GM23248 (cell line): ENCODE data around the gene MIER2. TPM values are rescaled to one million over a fixed set of nuclear protein-coding genes. Genes with fewer than 3 reads are reported as not detected.

Source experiments
- DNase-seq: peaks from one replicate; pipeline ENCODE4 v3.0.0-alpha.2; 2015
- H2AFZ ChIP-seq: fragments of 200-600 bp; sonication (generic); 2 replicates; pipeline ENCODE4 v1.6.1; 2016; ENCODE audit warnings: antibody characterized with exemption
- H3F3A ChIP-seq: fragments of 200-600 bp; sonication (generic); 2 replicates; pipeline ENCODE4 v1.6.1; 2016; ENCODE audit warnings: mild to moderate bottlenecking, antibody characterized with exemption, mixed run types; ENCODE audit not compliant: insufficient read depth
- H3K27ac ChIP-seq: fragments of 200-600 bp; sonication (generic); 2 replicates; pipeline ENCODE4 v1.5.1; 2016; ENCODE audit warnings: mild to moderate bottlenecking
- H3K27me3 ChIP-seq: fragments of 200-600 bp; sonication (generic); replicated peaks from 2 replicates; pipeline ENCODE4 v1.6.1; 2016; ENCODE audit warnings: mild to moderate bottlenecking; ENCODE audit not compliant: insufficient read depth
- H3K36me3 ChIP-seq: fragments of 200-600 bp; sonication (generic); 2 replicates; pipeline ENCODE4 v1.6.1; 2016; ENCODE audit warnings: low read depth, mild to moderate bottlenecking
- H3K4me1 ChIP-seq: fragments of 200-600 bp; sonication (generic); 2 replicates; pipeline ENCODE4 v1.6.1; 2016; ENCODE audit warnings: mild to moderate bottlenecking; ENCODE audit not compliant: insufficient read depth
- H3K4me2 ChIP-seq: fragments of 200-600 bp; sonication (generic); one replicate; pipeline ENCODE4 v1.6.1; 2016; ENCODE audit warnings: mild to moderate bottlenecking; ENCODE audit not compliant: unreplicated experiment
- H3K4me3 ChIP-seq: fragments of 200-600 bp; sonication (generic); 2 replicates; pipeline ENCODE4 v1.5.1; 2016; ENCODE audit warnings: mild to moderate bottlenecking
- H3K79me2 ChIP-seq: fragments of 200-600 bp; sonication (generic); 2 replicates; pipeline ENCODE4 v1.6.1; 2016; ENCODE audit warnings: mild to moderate bottlenecking; ENCODE audit not compliant: insufficient read depth
- H3K9ac ChIP-seq: fragments of 200-600 bp; sonication (generic); 2 replicates; pipeline ENCODE4 v1.6.1; 2016; ENCODE audit warnings: mild to moderate bottlenecking
- H3K9me2 ChIP-seq: fragments of 200-600 bp; sonication (generic); 2 replicates; pipeline ENCODE4 v1.6.1; 2016; ENCODE audit warnings: mixed run types, mild to moderate bottlenecking, moderate library complexity; ENCODE audit not compliant: insufficient read depth
- H3K9me3 ChIP-seq: fragments of 200-600 bp; sonication (generic); one replicate; pipeline ENCODE4 v1.6.1; 2017; ENCODE audit warnings: low read depth
- H4K20me1 ChIP-seq: fragments of 200-600 bp; sonication (generic); 2 replicates; pipeline ENCODE4 v1.6.0; 2016; ENCODE audit not compliant: insufficient read depth
- EZH2 ChIP-seq: fragments of 200-600 bp; sonication (generic); IDR thresholded peaks from 2 replicates; pipeline ENCODE4 v1.6.1; 2018; ENCODE audit warnings: antibody characterized with exemption, mild to moderate bottlenecking; ENCODE audit not compliant: insufficient read depth, poor library complexity, severe bottlenecking
- EZH2phosphoT487 ChIP-seq: fragments of 200-600 bp; sonication (generic); IDR thresholded peaks from 2 replicates; pipeline ENCODE4 v1.6.1; 2018; ENCODE audit warnings: antibody characterized with exemption, moderate library complexity, mild to moderate bottlenecking, low read depth; ENCODE audit not compliant: insufficient read depth
- WGBS, 2 experiments: methylation state at CpG; one replicate each; pipeline ENCODE4 v1.1.6; 2015 to 2017; ENCODE audit warnings: low lambda C conversion rate in 2 of 2, low coverage in 1 of 2; ENCODE audit errors: missing lambda C conversion rate in 2 of 2; 5-methylcytosine and 5-hydroxymethylcytosine counted together
- in situ Hi-C: fragments of 300-500 bp; cut with MboI; formaldehyde crosslinking; loops from 2 replicates; pipeline ENCODE4 v1.15.0; 2020
- polyA plus RNA-seq: library from polyadenylated mRNA; unstranded; fragments of >200 nt; fragmentation: Nextera tagmentation; extraction: Ambion mirVana; gene quantifications from 2 replicates; pipeline ENCODE4 v1.2.1, GENCODE V29; 2016
- total RNA-seq: library from RNA; depleted of rRNA; stranded (reverse); fragments of >200 nt; shearing (Covaris generic); gene quantifications from 2 replicates; pipeline ENCODE4 v1.2.3, GENCODE V29; 2014

Gene MIER2
- total and polyA plus RNA-seq, 2 experiments from 2014 or later, result 11.8 to 30.7 TPM

DNA sequence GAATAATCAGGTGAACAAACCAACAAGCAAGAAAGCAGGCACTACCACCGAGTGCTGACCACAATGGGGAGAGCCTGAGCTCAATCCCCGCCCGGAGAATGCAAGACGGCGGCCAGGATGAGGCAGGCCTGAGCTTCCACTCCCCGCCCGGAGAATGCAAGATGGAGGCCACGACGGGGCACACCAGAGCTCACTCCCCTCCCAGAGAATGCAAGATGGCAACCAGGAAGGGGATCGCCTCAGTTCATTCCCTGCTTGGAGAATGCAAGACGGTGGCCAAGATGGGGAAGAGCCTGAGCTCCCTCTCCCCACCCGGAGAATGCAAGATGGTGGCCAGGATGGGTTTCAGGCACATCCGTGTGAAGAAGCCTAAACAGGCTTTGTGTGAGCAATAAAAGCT lies 24.7 kb upstream of the MIER2 start:
- no peaks in the 10 kb centered on the region for H3F3A ChIP-seq
- H3K4me3 ChIP-seq, result no peak overlapping the region
- TF ChIP-seq EZH2 (no peak), EZH2phosphoT487 (no peak)
- no peak overlapping the region for H3K27ac ChIP-seq
- H2AFZ ChIP-seq, result no peak overlapping the region
- WGBS, 2 experiments, result 65 to 71% methylated on average over 12 to 13 of the region's 13 CpGs
- H3K9me2 ChIP-seq, result no peaks in the 10 kb centered on the region
- no peaks in the 10 kb centered on the region for H3K79me2 ChIP-seq
- H3K9ac ChIP-seq, result no peak overlapping the region
- no peak overlapping the region for H3K4me2 ChIP-seq
- H3K9me3 ChIP-seq, result no peaks in the 10 kb centered on the region
- no peaks in the 10 kb centered on the region for H4K20me1 ChIP-seq
- no peaks in the 10 kb centered on the region for H3K36me3 ChIP-seq
- no peak for DNase-seq
- peaks cover 56% of the 10 kb centered on the region for H3K27me3 ChIP-seq
- no peaks in the 10 kb centered on the region; the same call in 1 of the 2 replicates for H3K4me1 ChIP-seq
- in situ Hi-C loops, result no loop called here

DNA sequence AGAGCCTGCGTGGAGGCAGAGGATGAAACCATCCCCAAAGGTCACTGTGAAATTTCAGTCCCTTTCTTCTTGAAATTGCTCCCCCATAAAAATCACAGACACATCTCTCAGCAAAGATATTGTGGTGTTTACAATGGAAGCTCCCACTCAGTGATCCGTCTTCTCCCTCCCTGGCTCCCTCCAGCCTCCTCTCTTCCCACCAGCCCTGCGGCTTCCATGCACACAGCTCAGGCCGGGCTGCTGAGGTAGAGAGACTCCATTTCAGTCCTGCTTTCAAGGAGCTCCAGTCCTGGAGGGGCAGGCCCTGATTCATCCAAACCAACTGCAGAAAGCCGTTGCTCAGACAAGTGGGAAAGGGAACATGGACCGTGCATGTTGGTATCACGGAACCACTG lies 24.0 kb upstream of the MIER2 start:
- Histone ChIP-seq H3F3A (no peaks in the 10 kb centered on the region), H3K9me3 (no peaks in the 10 kb centered on the region), H3K4me1 (no peaks in the 10 kb centered on the region; the same call in 1 of the 2 replicates), H3K9me2 (no peaks in the 10 kb centered on the region), H3K4me2 (no peak overlapping the region), H3K9ac (no peak overlapping the region), H4K20me1 (no peaks in the 10 kb centered on the region), H2AFZ (no peak overlapping the region), H3K4me3 (no peak overlapping the region), H3K27me3 (peaks cover 49% of the 10 kb centered on the region), H3K79me2 (no peaks in the 10 kb centered on the region), H3K36me3 (no peaks in the 10 kb centered on the region), H3K27ac (no peak overlapping the region)
- no peak for DNase-seq
- 63 to 70% methylated on average over 7 of the region's 7 CpGs for WGBS, 2 experiments
- in situ Hi-C loops, result no loop called here
- no peak for TF ChIP-seq EZH2phosphoT487
- TF ChIP-seq EZH2, result no peak

DNA sequence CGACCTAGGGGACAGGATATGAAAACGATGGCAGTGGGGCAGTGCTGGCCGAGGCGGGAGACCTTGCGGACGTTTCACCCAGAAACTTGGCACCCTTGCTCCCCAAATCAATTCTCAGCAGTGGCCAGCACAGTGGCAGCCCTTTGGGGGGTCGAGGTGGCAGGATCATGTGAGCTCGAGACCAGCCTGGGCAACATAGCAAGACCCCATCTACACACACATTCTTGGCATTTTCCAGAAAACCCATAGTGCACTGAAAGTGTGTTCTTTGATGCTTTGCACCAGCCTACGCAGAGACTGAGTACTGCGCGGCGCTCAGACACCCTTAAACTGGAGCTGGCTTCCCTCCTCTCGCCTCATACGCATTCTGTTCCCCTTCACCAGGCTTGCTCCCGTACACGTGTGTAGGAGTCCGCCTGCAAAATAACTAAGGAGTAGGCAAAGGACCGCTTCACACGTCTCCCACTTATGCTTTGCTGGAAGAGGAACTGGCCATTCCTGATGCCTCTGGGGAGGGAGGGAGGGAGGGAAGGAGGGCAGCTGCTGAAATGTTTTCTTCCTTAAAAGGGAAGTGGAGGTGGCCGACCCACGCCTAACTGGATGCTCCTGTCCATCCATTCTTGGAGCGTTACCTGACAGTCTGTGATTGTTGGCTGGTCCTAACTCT lies 23.5 kb upstream of the MIER2 start:
- Histone ChIP-seq H2AFZ (no peak overlapping the region), H3K4me2 (no peak overlapping the region), H4K20me1 (no peaks in the 10 kb centered on the region), H3K4me1 (no peaks in the 10 kb centered on the region; the same call in 1 of the 2 replicates), H3K79me2 (no peaks in the 10 kb centered on the region), H3K27me3 (peaks cover 44% of the 10 kb centered on the region), H3K9me3 (no peaks in the 10 kb centered on the region), H3K9me2 (no peaks in the 10 kb centered on the region), H3F3A (no peaks in the 10 kb centered on the region), H3K27ac (no peak overlapping the region), H3K36me3 (no peaks in the 10 kb centered on the region), H3K4me3 (no peak overlapping the region), H3K9ac (no peak overlapping the region)
- WGBS, 2 experiments, result 72 to 77% methylated on average over 21 to 22 of the region's 22 CpGs
- TF ChIP-seq EZH2phosphoT487 (no peak), EZH2 (no peak)
- in situ Hi-C loops, result no loop called here
- no peak for DNase-seq

DNA sequence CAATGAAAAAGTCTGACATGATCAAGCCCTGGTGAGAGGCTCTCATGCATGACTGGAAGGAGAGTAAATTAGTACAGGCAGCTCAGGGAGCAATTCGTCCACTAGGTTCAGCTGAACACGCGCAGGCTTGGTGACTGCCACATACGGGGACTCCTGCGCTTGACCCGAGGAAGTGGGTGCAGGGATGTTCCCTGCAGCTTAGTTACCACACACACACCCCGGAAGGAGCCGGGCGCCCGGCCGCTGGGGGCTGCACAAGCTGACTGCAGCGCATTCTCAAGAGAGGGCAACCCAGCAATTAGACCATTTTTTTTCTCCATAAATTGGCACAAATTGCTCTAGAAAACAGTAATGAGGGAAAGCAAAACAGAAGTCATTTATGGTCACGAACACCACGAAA lies 23.0 kb upstream of the MIER2 start:
- no peaks in the 10 kb centered on the region for H3K9me3 ChIP-seq
- peaks cover 39% of the 10 kb centered on the region for H3K27me3 ChIP-seq
- TF ChIP-seq EZH2phosphoT487 (no peak), EZH2 (no peak)
- no peak overlapping the region for H2AFZ ChIP-seq
- H3K4me3 ChIP-seq, result no peak overlapping the region
- H3F3A ChIP-seq, result no peaks in the 10 kb centered on the region
- H3K9me2 ChIP-seq, result no peaks in the 10 kb centered on the region
- no peaks in the 10 kb centered on the region for H3K36me3 ChIP-seq
- WGBS, 2 experiments, result 76 to 82% methylated on average over 14 of the region's 14 CpGs
- no peak overlapping the region for H3K27ac ChIP-seq
- H3K9ac ChIP-seq, result no peak overlapping the region
- DNase-seq, result no peak
- in situ Hi-C loops, result no loop called here
- H3K79me2 ChIP-seq, result no peaks in the 10 kb centered on the region
- no peaks in the 10 kb centered on the region; the same call in 1 of the 2 replicates for H3K4me1 ChIP-seq
- no peak overlapping the region for H3K4me2 ChIP-seq
- H4K20me1 ChIP-seq, result no peaks in the 10 kb centered on the region
